ENCODE results near the gene RPIA.

- no peak for TF ChIP-seq EZH2phosphoT487 (IDR thresholded peaks at IDR 0.05; ENCODE audit: borderline replicate concordance, low read length)
- no peak for TF ChIP-seq CTCF (IDR thresholded peaks at IDR 0.05; ENCODE audit: low read depth, low read length, poor library complexity, severe bottlenecking)
Observed at GRCh38 chr2:88711897-88712296, 20.4 kb downstream of the RPIA start.
